GM12891 (cell line): ENCODE results near the gene DNAH10.

Source experiments
- POLR2AphosphoS5 ChIP-seq: IDR thresholded peaks from 2 replicates; pipeline ENCODE4 v1.6.1; 2011; ENCODE audit warnings: low read depth, low read length, control low read depth
- SPI1 ChIP-seq: IDR thresholded peaks from 2 replicates; pipeline ENCODE4 v1.6.1; 2011; ENCODE audit warnings: low read depth, low read length, control low read depth

- TF ChIP-seq SPI1, result no peak
- TF ChIP-seq POLR2AphosphoS5, result no peak
Measured at GRCh38 chr12:123941000-123941399, 178.9 kb downstream of the DNAH10 start.
